GM21447 (cell line): ENCODE data around the gene ZDHHC12.
"Not testable (repeated sequence)": the region's sequence is repeated elsewhere in the genome, so short reads cannot be mapped to it uniquely, and the experiment has no call there.

ENCODE experiments used
- ATAC-seq: cut with Tn5 transposase; IDR thresholded peaks from one replicate; pipeline ENCODE4 v1.9.1; 2021; ENCODE audit not compliant: unreplicated experiment

Gene ZDHHC12

DNA sequence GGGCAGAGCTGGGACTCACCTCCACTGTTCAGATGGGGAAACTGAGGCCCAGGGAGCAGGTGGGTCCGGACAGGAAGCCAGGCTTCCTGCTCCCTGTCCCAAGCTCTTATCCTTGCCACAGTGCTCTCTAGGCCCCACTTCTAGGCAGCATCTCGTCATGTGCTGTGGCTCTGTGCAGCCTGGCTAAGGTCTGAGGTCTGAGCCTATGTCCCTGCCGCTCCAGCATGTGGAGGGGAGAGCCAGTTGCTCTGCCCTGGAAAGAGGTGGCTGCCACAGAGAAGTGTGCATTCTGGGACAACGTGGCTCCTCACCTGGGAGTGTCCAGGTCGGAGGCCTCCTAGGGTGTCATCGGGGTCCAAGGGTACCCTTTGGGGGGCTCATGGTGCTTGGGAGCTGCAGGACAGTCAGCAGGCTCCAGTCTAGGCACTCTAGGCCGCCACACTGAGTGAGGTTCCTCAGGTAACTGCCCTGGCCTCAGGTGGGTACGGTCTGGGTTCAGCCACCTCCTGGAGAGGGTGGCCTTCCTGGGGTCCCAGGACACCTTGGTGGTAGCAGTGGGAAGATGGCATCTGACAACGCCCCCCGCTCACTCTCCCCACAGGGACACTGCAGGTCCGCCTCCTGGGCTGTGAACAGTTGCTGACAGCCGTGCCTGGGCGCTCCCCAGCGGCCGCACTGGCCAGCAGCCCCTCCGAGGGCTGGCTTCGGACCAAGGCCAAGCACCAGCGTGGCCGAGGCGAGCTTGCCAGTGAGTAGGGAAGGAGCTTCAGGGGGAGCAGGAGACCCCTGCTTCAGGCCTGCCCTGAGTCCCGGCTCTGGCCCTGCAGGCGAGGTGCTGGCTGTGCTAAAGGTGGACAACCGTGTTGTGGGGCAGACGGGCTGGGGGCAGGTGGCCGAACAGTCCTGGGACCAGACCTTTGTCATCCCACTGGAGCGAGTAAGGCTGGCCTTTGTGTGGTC is 11.2 kb downstream of the ZDHHC12 start:
- no peak for ATAC-seq

DNA sequence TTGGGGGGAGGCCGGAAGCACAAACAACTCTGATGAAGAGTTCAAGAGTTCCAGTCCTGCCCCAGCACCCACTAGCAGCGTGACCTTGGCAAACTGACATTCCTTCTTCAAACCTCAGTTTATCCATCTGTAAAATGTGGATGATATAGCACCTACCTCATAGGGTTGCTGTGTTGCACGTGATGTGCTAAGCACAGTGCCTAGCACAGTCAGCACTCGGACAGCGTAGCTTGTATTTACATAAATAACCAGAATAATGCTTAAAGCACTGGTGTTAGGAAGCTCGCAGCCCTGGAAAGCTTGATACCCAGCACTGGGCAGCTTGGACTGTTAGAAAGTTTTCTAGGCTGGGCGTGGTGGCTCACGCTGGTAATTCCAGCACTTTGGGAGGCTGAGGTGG is 16.5 kb downstream of the ZDHHC12 start:
- ATAC-seq = no peak

GRCh38 chr9:128706671-128707381 is 17.1 kb downstream of the ZDHHC12 start:
- no peak for ATAC-seq

- no peak for ATAC-seq
These were observed 17.9 kb downstream of the ZDHHC12 start for GRCh38 chr9:128706045-128706444.

DNA sequence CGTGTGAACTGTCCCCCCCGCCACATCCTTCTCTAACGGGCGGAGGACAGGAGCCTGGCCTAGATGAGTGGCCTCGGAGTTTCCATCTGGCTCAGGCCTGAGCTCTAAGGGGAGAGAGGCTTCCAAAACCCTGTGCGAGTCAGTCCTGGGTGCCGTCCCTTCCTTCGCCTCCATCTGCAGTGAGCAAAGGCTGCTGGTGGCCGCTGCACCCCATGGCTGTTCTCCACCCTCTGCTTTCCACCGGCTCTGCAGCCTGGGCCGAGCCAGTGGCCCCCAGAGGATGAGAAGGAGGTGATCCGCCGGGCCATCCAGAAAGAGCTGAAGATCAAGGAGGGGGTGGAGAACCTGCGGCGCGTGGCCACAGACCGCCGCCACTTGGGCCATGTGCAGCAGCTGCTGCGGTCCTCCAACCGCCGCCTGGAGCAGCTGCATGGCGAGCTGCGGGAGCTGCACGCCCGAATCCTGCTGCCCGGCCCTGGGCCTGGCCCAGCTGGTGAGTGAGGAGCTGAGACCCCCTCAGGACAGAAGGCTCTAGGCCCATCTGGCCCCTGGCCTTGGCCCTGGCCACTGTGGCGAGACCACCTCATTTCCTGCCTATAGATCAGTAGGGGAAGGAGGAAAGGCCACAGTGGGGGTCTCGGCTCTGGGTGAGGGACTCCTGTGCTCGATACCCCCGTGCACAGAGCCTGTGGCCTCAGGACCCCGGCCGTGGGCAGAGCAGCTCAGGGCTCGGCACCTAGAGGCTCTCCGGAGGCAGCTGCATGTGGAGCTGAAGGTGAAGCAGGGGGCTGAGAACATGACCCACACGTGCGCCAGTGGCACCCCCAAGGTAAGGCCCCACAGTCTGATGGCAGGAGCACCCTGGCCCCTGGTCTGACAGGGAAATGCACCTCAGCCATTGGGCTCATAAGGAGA is 18.6 kb downstream of the ZDHHC12 start:
- ATAC-seq = no peak

DNA sequence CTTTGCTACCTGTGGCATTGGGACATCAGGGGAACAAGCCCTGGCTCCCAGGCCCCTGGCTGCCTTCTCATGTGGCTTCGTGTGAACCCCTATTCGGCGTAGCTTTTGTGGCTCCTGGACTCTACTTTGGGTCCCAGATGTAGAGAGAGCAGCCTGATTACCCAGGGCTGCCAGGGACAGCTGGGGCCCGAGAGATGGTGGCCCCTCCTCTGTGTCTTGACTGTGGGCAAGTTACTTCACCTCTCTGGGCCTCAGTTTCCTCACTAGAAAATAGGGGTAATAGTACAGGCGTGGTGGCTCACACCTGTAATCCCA is 19.6 kb downstream of the ZDHHC12 start:
- ATAC-seq = no peak

GRCh38 chr9:128703616-128704355 is 20.1 kb downstream of the ZDHHC12 start:
- ATAC-seq = no peak

DNA sequence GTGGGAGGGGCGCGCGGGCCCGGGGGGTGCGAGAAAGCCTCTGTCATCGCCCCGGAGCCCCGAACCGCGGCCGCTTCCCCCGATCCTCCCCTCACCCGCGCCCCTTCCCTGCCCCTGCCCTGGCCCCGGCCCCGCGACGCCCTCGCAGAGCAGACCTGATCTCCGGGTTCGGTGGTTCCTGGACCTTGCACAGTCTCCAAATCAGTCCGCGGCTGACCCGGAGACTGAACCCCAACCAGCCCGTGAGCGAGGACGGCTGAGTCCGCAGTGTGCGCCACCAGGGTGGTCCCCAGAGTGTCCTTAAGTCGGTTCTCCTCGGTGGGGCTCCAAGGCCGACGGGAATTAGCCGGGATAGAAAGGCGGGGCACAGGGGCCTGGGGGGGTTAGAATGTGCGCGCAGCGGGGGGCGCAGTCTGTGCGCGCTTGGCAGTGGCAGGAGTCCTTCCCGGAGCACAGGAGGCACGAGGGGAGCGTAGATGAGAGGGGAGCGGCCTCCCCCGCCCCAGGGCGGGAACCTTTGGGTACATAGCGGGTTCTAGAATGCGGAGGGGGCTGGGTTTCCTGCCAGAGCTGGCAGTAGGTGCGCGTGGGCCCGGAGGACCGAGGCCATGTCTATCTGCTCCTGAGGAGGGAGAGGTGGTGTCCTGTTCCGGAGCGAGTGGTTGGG is 20.8 kb downstream of the ZDHHC12 start:
- no peak for ATAC-seq

- ATAC-seq = peak; percentile 72
These were observed 21.4 kb downstream of the ZDHHC12 start, which contains the start of gene PKN3 for GRCh38 chr9:128702445-128702948. Gene PKN3, plus strand, starts transcription at chr9:128702503. Its CDS starts 413 bp downstream, at chr9:128702916.

- no peak for ATAC-seq
These were observed 22.6 kb downstream of the ZDHHC12 start for GRCh38 chr9:128701227-128701854.

- ATAC-seq = not testable (repeated sequence)
These were observed 24.7 kb downstream of the ZDHHC12 start for GRCh38 chr9:128699096-128699795.

- no peak for ATAC-seq
These were observed 26.8 kb downstream of the ZDHHC12 start for GRCh38 chr9:128696923-128697707.

DNA sequence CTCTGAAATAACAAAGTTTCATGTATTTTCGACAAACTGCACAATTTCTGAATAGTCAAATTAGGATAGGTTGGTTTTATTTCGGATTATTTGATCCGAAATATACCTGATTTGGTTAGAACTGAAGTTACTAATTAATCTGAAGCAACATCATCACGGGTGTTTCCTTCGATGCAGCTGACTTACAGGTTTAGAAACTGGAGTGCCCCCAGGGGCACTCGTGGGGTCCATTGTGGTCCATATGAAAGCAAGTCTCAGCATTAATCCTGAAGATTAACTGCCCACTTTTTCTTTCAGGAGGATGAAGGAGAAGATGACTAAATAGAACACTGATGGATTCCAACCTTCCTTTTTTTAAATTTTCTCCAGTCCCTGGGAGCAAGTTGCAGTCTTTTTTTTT is 29.6 kb downstream of the ZDHHC12 start:
- ATAC-seq = no peak

DNA sequence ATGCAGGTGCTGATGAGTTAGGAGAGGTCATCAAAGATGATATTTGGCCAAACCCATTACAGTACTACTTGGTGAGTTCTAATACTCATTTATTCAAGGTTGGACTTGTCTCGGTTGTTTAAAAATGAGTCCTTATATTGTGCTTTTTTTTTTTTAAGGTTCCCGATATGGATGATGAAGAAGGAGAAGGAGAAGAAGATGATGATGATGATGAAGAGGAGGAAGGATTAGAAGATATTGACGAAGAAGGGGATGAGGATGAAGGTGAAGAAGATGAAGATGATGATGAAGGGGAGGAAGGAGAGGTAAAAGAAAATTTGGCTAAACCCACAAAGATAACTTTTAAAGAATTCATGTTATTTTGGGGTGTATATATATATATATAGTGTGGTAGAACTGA is 30.2 kb downstream of the ZDHHC12 start:
- ATAC-seq = not testable (repeated sequence)

GRCh38 chr9:128690684-128691034 is 33.3 kb downstream of the ZDHHC12 start:
- no peak for ATAC-seq

DNA sequence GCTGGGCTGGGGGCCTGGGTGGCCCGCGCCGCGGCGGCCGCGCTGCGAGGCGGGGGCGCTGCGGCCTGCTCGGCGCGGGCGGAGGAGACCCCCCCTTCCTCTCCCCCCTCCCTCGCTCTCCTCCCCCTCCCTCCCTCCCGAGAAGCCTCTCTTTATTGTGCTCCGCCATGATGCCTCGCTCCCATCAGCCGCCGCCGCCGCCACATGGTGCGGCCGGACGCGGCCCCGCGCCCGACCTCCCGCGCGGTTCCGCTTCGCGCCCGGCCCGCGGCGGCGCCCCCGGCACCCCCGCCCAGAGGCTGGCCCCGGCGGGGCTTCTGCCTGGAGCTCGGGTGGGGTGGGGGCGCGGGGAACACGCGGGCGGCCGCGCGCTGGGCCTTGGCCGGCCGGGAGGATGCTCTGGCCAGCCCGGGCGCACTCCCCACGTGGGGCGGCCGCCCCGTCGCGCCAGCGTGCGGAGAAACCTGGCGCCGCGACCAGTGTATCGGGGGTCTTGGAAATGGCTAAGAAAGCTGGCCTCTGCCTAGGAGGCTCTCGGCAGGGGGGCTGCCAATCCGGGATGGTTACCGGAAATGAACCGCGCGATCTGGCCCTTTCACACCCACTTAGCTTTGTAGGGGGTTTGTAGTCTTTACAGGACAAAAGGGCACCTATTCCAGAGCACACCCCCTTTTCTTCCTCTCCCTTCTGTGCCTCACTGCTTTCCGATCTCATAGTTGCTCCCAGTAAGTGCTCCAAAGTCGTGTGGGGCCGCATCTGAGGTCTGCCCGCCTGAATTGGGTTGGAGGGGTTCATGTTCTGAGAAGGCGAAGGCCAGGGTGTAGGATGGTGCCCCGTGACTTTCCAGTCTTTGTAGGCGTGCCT is 33.9 kb downstream of the ZDHHC12 start:
- no peak for ATAC-seq

- no peak for ATAC-seq
These were observed 34.6 kb downstream of the ZDHHC12 start for GRCh38 chr9:128689293-128689774.
